ENCODE measurements around the gene CACNA1F.

DNA sequence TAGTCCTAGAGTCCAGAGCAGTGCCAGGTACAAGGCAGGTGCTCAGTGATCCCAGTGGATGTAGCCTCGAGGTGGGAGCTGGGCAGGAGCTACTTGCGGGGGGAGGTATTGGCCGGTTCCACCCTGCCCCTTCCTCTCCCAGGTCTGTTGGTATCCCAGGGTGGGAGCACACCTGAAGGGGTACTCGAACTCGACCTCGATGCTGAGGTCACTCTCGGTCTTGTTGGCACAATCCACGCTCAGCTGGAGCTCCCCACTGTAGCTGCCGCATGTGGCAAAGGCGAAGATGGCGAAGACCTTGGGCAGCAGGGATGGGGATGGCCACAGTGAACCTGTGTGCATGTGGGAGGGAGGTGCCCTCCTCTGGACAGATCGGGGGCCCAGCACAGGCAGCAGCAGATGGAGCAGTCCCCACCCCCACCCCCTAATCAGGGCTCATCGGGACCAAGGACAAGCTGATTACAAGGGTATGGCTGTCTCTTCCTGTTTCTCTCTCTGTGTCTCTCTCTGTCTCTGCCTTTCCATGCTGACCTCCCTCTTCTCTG is 35.5 kb downstream of the CACNA1F start:
- TF ChIP-seq YY1 (IDR thresholded peaks at IDR 0.05; ENCODE audit: insufficient read depth, insufficient read length) (no peak), SUZ12 (IDR thresholded peaks at IDR 0.05; ENCODE audit: extremely low read depth, insufficient read depth, insufficient read length) (no peak), ZNF274 (IDR thresholded peaks at IDR 0.05; ENCODE audit: low read depth, low read length) (no peak)

Measured in NT2/D1 (cell line).